SU-DHL-6 (cell line): ENCODE results near the gene CFP.

Experiments used
- CTCF ChIP-seq: fragments of 200-600 bp; sonication (generic); IDR thresholded peaks from one replicate; pipeline ENCODE4 v1.5.1; 2017; ENCODE audit warnings: antibody characterized with exemption, mild to moderate bottlenecking, low read length, moderate library complexity; ENCODE audit not compliant: insufficient read depth, poor library complexity, severe bottlenecking
- EZH2phosphoT487 ChIP-seq: fragments of 200-600 bp; sonication (generic), shearing (Covaris generic); conservative IDR thresholded peaks from 2 replicates; pipeline ENCODE4 v1.6.1; 2018; ENCODE audit warnings: mild to moderate bottlenecking, antibody characterized with exemption, low read length, moderate library complexity, mixed read lengths

GRCh38 chrX:47664737-47665136 is 35.0 kb upstream of the CFP start:
- no peak for TF ChIP-seq CTCF
- TF ChIP-seq EZH2phosphoT487: no peak
